Ascending aorta (tissue), 2 donors: Measurements from ENCODE around the gene GMPR. TPM values are rescaled to one million over a fixed set of nuclear protein-coding genes. Genes with fewer than 3 reads are reported as not detected.
A peak's percentile ranks its signal among the peaks of the same experiment; 100 is the strongest.

Experiments
- DNase-seq, 2 donors: peaks; one replicate each; pipeline ENCODE4 v3.0.0-alpha.2; 2019; ENCODE audit warnings: low spot score in 2 of 2
- H3K27ac ChIP-seq, 2 donors: fragments of 200-600 bp; sonication (generic); one replicate each; pipeline ENCODE4 v1.5.1; 2016 to 2017; ENCODE audit warnings: mild to moderate bottlenecking in 1 of 2
- H3K27me3 ChIP-seq: fragments of 200-600 bp; sonication (generic); one replicate; pipeline ENCODE4 v1.5.1; 2017
- H3K36me3 ChIP-seq, 2 donors: fragments of 200-600 bp; sonication (generic); one replicate each; pipeline ENCODE4 v1.5.1; 2016
- H3K4me1 ChIP-seq, 2 donors: fragments of 200-600 bp; sonication (generic); one replicate each; pipeline ENCODE4 v1.5.1; 2016 to 2017; ENCODE audit warnings: mild to moderate bottlenecking in 1 of 2
- H3K4me3 ChIP-seq, 2 donors: fragments of 200-600 bp; sonication (generic); one replicate each; pipeline ENCODE4 v1.5.1; 2016 to 2017; ENCODE audit warnings: mild to moderate bottlenecking in 1 of 2
- H3K9me3 ChIP-seq, 2 donors: fragments of 200-600 bp; sonication (generic); one replicate each; pipeline ENCODE4 v1.5.1; 2016
- CTCF ChIP-seq, 3 experiments: fragments of 200-600 bp in 2 of 3; fragments of 450-650 bp in 1 of 3; sonication (generic) in 2 of 3; IDR thresholded peaks; one replicate each; pipeline ENCODE4 v1.5.1; 2016 to 2019; ENCODE audit warnings: antibody characterized with exemption in 3 of 3, mild to moderate bottlenecking in 1 of 3, moderate library complexity in 1 of 3
- intact Hi-C: fragments of 100-400 bp; cut with DNase I; formaldehyde crosslinking; loops from one replicate; pipeline ENCODE4 v1.15.1; 2023
- total RNA-seq: library from RNA; depleted of rRNA; stranded (reverse); fragments of >200 nt; gene quantifications from one replicate; pipeline ENCODE4 v1.1.0, GENCODE V29; 2016

GMPR gene
- total RNA-seq: 18.4 TPM

- peak in 1 of 3 experiments; percentile 5 for TF ChIP-seq CTCF (IDR thresholded peaks at IDR 0.05)
- intact Hi-C loops: loop anchor here (1.0 to 2.0 kb wide), 2 partner anchors 20 to 82 kb away; no protein-coding TSS in a partner anchor
Measured at GRCh38 chr6:16238057-16238962, at the start of gene GMPR. Gene GMPR (plus strand): TSS chr6:16238587. CDS start chr6:16238694, 107 bp downstream.

GRCh38 chr6:16190214-16190613, 48.2 kb upstream of the GMPR start:
- no peak for TF ChIP-seq CTCF (IDR thresholded peaks at IDR 0.05)
- intact Hi-C loops: no loop called here
- H3K27ac ChIP-seq: peak overlapping the region; percentile 45 to 66

More at GRCh38 chr6:16238057-16238962, at the start of gene GMPR:
- H3K9me3 ChIP-seq: no peaks in the 10 kb centered on the region
- peaks cover 4 to 45% of the 10 kb centered on the region in 2 donors for H3K4me1 ChIP-seq
- H3K27me3 ChIP-seq: no peaks in the 10 kb centered on the region
- no peaks in the 10 kb centered on the region for H3K36me3 ChIP-seq
- peak within 1 kb of the TSS; percentile 86 to 87 for H3K27ac ChIP-seq
- DNase-seq: peak; percentile 52 to 94
- H3K4me3 ChIP-seq: peak within 1 kb of the TSS; percentile 73 to 95

GRCh38 chr6:16196260-16196983, 42.0 kb upstream of the GMPR start:
- no peak overlapping the region for H3K4me3 ChIP-seq
- TF ChIP-seq CTCF (IDR thresholded peaks at IDR 0.05): no peak
- no peak overlapping the region for H3K27ac ChIP-seq
- intact Hi-C loops: no loop called here
- no peaks in the 10 kb centered on the region for H3K27me3 ChIP-seq
- no peaks in the 10 kb centered on the region for H3K9me3 ChIP-seq
- no peaks in the 10 kb centered on the region for H3K36me3 ChIP-seq
- no peak for DNase-seq
- H3K4me1 ChIP-seq: peaks cover 6 to 17% of the 10 kb centered on the region in 2 donors

More at GRCh38 chr6:16190214-16190613, 48.2 kb upstream of the GMPR start:
- no peak for DNase-seq
- peaks cover 3 to 31% of the 10 kb centered on the region in 2 donors for H3K4me1 ChIP-seq
- H3K27me3 ChIP-seq: no peaks in the 10 kb centered on the region
- H3K9me3 ChIP-seq: no peaks in the 10 kb centered on the region
- peak overlapping the region in 1 of 2 donors; percentile 15 for H3K4me3 ChIP-seq
- H3K36me3 ChIP-seq: no peaks in the 10 kb centered on the region

GRCh38 chr6:16196984-16197546, 41.3 kb upstream of the GMPR start:
- intact Hi-C loops: no loop called here
- no peak for DNase-seq
- no peak overlapping the region for H3K27ac ChIP-seq
- no peaks in the 10 kb centered on the region for H3K9me3 ChIP-seq
- H3K27me3 ChIP-seq: no peaks in the 10 kb centered on the region
- H3K4me1 ChIP-seq: peaks cover 3 to 11% of the 10 kb centered on the region in 2 donors
- no peaks in the 10 kb centered on the region for H3K36me3 ChIP-seq
- TF ChIP-seq CTCF (IDR thresholded peaks at IDR 0.05): no peak
- H3K4me3 ChIP-seq: no peak overlapping the region

GRCh38 chr6:16198061-16198705, 40.2 kb upstream of the GMPR start:
- Histone ChIP-seq H3K27ac (peak overlapping the region; percentile 5 to 42), H3K9me3 (no peaks in the 10 kb centered on the region), H3K4me3 (peak overlapping the region in 1 of 2 donors; percentile 16), H3K36me3 (no peaks in the 10 kb centered on the region), H3K4me1 (peaks cover 3 to 9% of the 10 kb centered on the region in 2 donors), H3K27me3 (no peaks in the 10 kb centered on the region)
- TF ChIP-seq CTCF (IDR thresholded peaks at IDR 0.05): no peak
- intact Hi-C loops: no loop called here
- DNase-seq: no peak
